Loucy (cell line): ENCODE measurements around the gene RARRES1.

Source experiments
- H2AFZ ChIP-seq: fragments of 200-600 bp; sonication (generic); 2 replicates; pipeline ENCODE4 v1.6.0; 2016; ENCODE audit warnings: antibody characterized with exemption, mild to moderate bottlenecking, low read length, moderate library complexity
- H3F3A ChIP-seq: fragments of 200-600 bp; 2 replicates; pipeline ENCODE4 v1.6.0; 2016; ENCODE audit warnings: antibody characterized with exemption, low read depth, mild to moderate bottlenecking
- H3K27me3 ChIP-seq: fragments of 200-600 bp; sonication (generic); 2 replicates; pipeline ENCODE4 v1.6.1; 2014; ENCODE audit warnings: low read length, mild to moderate bottlenecking; ENCODE audit not compliant: insufficient read depth, poor library complexity, severe bottlenecking
- H3K36me3 ChIP-seq: fragments of 200-600 bp; sonication (generic); 2 replicates; pipeline ENCODE4 v1.6.1; 2016; ENCODE audit warnings: low read length; ENCODE audit not compliant: insufficient read depth
- H3K4me1 ChIP-seq: fragments of 200-600 bp; sonication (generic); 2 replicates; pipeline ENCODE4 v1.5.1; 2014; ENCODE audit warnings: low read length, mild to moderate bottlenecking; ENCODE audit not compliant: insufficient read depth, poor library complexity, severe bottlenecking
- H3K4me2 ChIP-seq: fragments of 200-600 bp; sonication (generic); 2 replicates; pipeline ENCODE4 v1.6.0; 2014; ENCODE audit warnings: antibody characterized with exemption, low read length, low read depth, mild to moderate bottlenecking; ENCODE audit not compliant: poor library complexity, severe bottlenecking
- H3K4me3 ChIP-seq: fragments of 200-600 bp; sonication (generic); 2 replicates; pipeline ENCODE4 v1.5.1; 2014; ENCODE audit warnings: low read length, mild to moderate bottlenecking, mixed read lengths; ENCODE audit not compliant: poor library complexity, severe bottlenecking
- H3K79me2 ChIP-seq: fragments of 200-600 bp; sonication (generic); 2 replicates; pipeline ENCODE4 v1.6.1; 2014; ENCODE audit warnings: low read length; ENCODE audit not compliant: insufficient read depth
- H3K9ac ChIP-seq: fragments of 200-600 bp; sonication (generic); 2 replicates; pipeline ENCODE4 v1.6.0; 2014; ENCODE audit warnings: mild to moderate bottlenecking, low read depth, low read length, moderate library complexity; ENCODE audit not compliant: poor library complexity, severe bottlenecking
- H3K9me2 ChIP-seq: fragments of 200-600 bp; sonication (generic); replicated peaks from 2 replicates; pipeline ENCODE4 v1.6.1; 2016; ENCODE audit warnings: low read depth, low read length, mixed read lengths
- H3K9me3 ChIP-seq: fragments of 200-600 bp; sonication (generic); 2 replicates; pipeline ENCODE4 v1.6.1; 2014; ENCODE audit warnings: mild to moderate bottlenecking, antibody characterized with exemption, low read length, low read depth; ENCODE audit not compliant: insufficient read depth
- H4K20me1 ChIP-seq: fragments of 200-600 bp; sonication (generic); 2 replicates; pipeline ENCODE4 v1.6.0; 2014; ENCODE audit warnings: antibody characterized with exemption, low read length, mild to moderate bottlenecking; ENCODE audit not compliant: insufficient read depth, poor library complexity, severe bottlenecking
- CTCF ChIP-seq: fragments of 200-600 bp; sonication (generic); conservative IDR thresholded peaks from 2 replicates; pipeline ENCODE4 v1.5.1; 2014; ENCODE audit warnings: mild to moderate bottlenecking, antibody characterized with exemption, low read length
- EZH2phosphoT487 ChIP-seq: fragments of 200-600 bp; IDR thresholded peaks from 2 replicates; pipeline ENCODE4 v1.6.1; 2018; ENCODE audit warnings: antibody characterized with exemption, mild to moderate bottlenecking, moderate library complexity, borderline replicate concordance

Gene RARRES1

GRCh38 chr3:158768881-158769543 is 36.8 kb upstream of the RARRES1 start:
- Histone ChIP-seq H3K9me2 (no peaks in the 10 kb centered on the region), H3K27me3 (no peaks in the 10 kb centered on the region), H3K4me2 (no peak overlapping the region), H3K4me1 (no peaks in the 10 kb centered on the region), H3K36me3 (no peaks in the 10 kb centered on the region), H3K9me3 (no peaks in the 10 kb centered on the region), H3F3A (no peaks in the 10 kb centered on the region), H3K9ac (no peak overlapping the region), H4K20me1 (no peaks in the 10 kb centered on the region), H2AFZ (no peak overlapping the region), H3K79me2 (no peaks in the 10 kb centered on the region), H3K4me3 (no peak overlapping the region)
- TF ChIP-seq EZH2phosphoT487 (no peak), CTCF (no peak)

GRCh38 chr3:158768361-158768787 is 36.1 kb upstream of the RARRES1 start:
- no peaks in the 10 kb centered on the region for H3K4me1 ChIP-seq
- H3K36me3 ChIP-seq: no peaks in the 10 kb centered on the region
- no peaks in the 10 kb centered on the region for H3K9me3 ChIP-seq
- H4K20me1 ChIP-seq: no peaks in the 10 kb centered on the region
- no peaks in the 10 kb centered on the region for H3K79me2 ChIP-seq
- no peak overlapping the region for H3K9ac ChIP-seq
- TF ChIP-seq EZH2phosphoT487 (no peak), CTCF (no peak)
- no peaks in the 10 kb centered on the region for H3K9me2 ChIP-seq
- H3K4me2 ChIP-seq: no peak overlapping the region
- no peak overlapping the region for H2AFZ ChIP-seq
- no peak overlapping the region for H3K4me3 ChIP-seq
- no peaks in the 10 kb centered on the region for H3K27me3 ChIP-seq
- H3F3A ChIP-seq: no peaks in the 10 kb centered on the region

GRCh38 chr3:158766364-158766763 is 34.1 kb upstream of the RARRES1 start:
- Histone ChIP-seq H2AFZ (no peak overlapping the region), H3K4me1 (no peaks in the 10 kb centered on the region), H3K27me3 (no peaks in the 10 kb centered on the region), H3K4me2 (no peak overlapping the region), H3K4me3 (no peak overlapping the region), H3F3A (no peaks in the 10 kb centered on the region), H3K9me2 (no peaks in the 10 kb centered on the region), H3K79me2 (no peaks in the 10 kb centered on the region), H4K20me1 (no peaks in the 10 kb centered on the region), H3K9me3 (no peaks in the 10 kb centered on the region), H3K9ac (no peak overlapping the region), H3K36me3 (no peaks in the 10 kb centered on the region)
- TF ChIP-seq EZH2phosphoT487 (no peak), CTCF (no peak)
